GM11168 (cell line): ENCODE data around the gene TSSK3.

Source experiments
- in situ Hi-C: fragments of 300-500 bp; cut with MboI; formaldehyde crosslinking; loops from one replicate; pipeline ENCODE4 v1.12.0; 2022; ENCODE audit warnings: low sequenced_read_pairs; ENCODE audit not compliant: unreplicated experiment

The TSSK3 gene

GRCh38 chr1:32358435-32358834 is 3.9 kb upstream of the TSSK3 start:
- in situ Hi-C loops: no loop called here

- in situ Hi-C loops: no loop called here
Observed at GRCh38 chr1:32361308-32361673, 1.0 kb upstream of the TSSK3 start.

DNA sequence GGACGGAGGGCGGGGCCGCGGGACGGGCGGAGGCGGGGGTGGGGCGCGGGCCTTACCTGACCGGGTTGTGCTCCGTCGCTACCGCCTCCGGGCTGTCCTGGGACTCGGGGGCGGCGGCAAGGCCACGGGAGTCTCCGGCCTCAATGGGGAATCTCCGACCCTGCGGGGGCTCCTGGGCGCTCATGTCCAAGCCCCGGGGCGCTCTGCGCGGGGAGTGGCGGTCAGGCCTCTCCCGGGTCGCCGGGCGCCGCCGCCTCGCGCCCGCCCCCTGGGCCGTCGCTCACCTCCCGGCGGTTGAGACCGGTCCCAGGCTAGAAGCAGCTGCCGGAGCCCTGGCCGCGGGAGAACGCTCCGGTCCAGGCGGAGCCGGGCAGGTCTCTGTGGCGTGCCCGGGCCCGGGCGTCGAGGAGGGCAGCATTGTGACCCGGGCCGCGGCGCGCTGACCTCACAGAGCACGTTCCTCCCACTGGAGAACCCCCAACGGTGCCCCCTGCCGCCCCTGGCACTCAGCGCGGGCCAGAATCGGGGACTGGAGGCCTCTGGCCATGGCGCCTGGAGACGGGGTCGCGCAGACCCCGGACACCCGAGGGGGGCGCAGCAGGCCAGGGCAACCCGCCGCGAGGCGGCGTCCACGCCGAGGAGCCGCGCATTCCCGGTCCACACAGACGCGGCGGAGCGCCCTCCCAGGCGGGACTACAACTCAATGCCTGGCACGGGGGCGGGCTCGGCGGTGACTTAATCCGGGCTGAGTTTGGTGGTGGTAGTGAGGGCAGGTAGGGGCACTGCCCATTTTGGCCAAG is 465 bp upstream of the TSSK3 start:
- in situ Hi-C loops: no loop called here

- in situ Hi-C loops: no loop called here
Observed at GRCh38 chr1:32363713-32364112, 1.4 kb downstream of the TSSK3 start.

DNA sequence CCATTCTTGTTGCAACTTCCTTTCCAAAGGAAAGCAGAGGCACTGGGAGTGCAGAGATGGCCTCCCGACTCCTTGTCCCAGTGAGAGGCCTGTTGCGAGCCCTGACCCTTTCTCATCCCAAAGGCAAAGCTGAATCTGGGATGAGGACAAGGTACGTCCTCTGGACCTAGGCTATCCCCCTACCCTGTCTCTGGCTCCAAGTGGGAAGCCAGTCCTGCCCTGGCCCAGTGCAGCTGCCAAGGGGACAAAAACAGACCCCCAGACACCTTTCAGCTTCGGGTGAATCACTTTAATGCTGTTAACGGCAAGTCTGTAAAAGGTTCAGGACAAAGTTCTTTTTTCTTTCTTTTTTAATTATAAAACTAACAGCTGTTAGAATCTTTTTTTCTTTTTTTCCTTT is 2.5 kb downstream of the TSSK3 start:
- in situ Hi-C loops: no loop called here

- in situ Hi-C loops: no loop called here
Observed at GRCh38 chr1:32365445-32365844, 3.1 kb downstream of the TSSK3 start.

DNA sequence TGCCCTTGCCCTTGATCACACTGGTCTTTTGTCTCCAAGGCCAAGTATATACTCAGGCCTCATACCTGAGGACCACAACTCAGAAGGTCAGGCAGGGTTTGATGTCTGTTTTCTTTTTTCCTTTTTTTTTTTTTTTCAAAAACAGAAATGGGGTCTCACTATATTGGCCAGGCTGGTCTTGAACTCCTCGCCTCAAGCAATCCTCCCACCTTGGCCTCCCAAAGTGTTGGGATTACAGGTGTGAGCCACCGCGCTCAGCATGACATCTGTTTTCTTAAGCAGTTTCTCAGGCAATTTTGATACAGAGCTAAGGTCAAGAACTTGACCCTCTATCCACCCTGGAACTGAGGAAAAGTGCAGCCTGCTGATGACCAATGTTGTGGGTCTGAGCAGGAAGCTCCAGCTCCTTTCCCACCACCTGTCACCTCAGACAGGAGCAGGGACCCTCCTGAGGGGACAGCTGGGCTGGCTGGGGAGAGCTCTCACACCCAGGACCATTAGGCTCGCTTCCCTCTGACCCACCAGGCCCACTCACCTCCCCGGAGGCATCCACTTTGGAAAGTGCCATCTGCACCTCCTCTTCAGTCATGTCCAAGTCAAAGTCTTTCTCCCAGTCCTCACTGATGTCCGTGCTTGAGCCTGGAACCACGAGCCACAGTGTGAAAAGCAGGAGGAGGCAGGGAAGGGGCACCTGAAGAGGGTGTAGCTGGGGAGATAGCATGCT is 5.7 kb downstream of the TSSK3 start:
- in situ Hi-C loops: no loop called here

- in situ Hi-C loops: no loop called here
Observed at GRCh38 chr1:32372149-32372756, 9.9 kb downstream of the TSSK3 start.

DNA sequence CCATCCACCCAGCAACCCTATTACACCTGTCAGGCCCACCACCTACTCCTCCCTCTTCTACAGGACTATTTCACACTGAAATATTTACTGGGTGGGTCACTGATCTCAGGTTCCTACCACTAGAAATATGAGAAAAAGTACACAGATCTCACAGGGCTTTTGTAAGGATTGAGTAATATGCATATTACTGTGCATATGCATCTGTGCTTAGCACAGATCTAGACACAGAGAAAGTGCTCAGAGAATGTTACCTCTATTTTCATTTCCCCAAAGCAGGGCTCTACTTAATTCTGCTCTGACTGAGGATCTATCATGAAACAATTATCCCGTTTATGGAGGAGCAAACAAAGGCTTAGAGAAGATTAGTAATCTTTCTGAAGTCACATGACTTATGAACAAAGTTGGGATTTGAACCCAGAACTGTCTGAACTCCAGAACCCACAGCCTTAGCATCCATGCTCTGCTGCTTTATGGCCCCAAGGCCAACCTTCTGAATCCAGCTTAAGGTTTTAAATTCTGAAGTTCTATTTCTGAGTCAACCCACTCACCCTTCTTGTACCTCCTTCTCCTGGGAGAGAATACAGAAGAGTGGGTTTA is 11.8 kb downstream of the TSSK3 start:
- in situ Hi-C loops: no loop called here

- in situ Hi-C loops: no loop called here
Observed at GRCh38 chr1:32376199-32376598, 13.9 kb downstream of the TSSK3 start.

- in situ Hi-C loops: no loop called here
Observed at GRCh38 chr1:32377541-32378220, 15.3 kb downstream of the TSSK3 start.

GRCh38 chr1:32380057-32380456 is 17.7 kb downstream of the TSSK3 start:
- in situ Hi-C loops: no loop called here

GRCh38 chr1:32386676-32387392 is 24.5 kb downstream of the TSSK3 start:
- in situ Hi-C loops: no loop called here

- in situ Hi-C loops: no loop called here
Observed at GRCh38 chr1:32388641-32389040, 26.3 kb downstream of the TSSK3 start.

GRCh38 chr1:32390904-32391870 is 28.8 kb downstream of the TSSK3 start:
- in situ Hi-C loops: no loop called here

GRCh38 chr1:32392325-32392724 is 30.0 kb downstream of the TSSK3 start:
- in situ Hi-C loops: no loop called here

- in situ Hi-C loops: no loop called here
Observed at GRCh38 chr1:32393136-32393535, 30.8 kb downstream of the TSSK3 start.

DNA sequence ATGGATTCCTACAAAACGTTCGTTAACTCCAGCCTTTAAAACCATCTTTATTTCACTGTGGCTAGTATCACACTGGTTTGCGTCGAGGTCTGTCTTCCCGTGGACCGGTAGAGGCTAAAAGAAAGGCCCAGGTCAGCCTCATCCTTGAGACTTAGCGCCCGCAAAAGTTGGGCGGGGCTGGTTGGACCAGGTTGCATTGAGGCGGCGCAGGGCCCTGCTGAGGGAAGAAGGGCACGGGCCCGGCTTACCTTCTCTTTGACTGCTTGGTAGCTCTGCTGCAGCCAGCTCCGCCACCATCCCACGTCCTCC is 31.4 kb downstream of the TSSK3 start:
- in situ Hi-C loops: no loop called here
